Breast epithelium (tissue), 3 donors: ENCODE results near the gene LDLR.

Experiments used
- CTCF ChIP-seq, 3 donors: fragments of 450-650 bp; IDR thresholded peaks; one replicate each; pipeline ENCODE4 v1.5.1; 2016 to 2017; ENCODE audit warnings: antibody characterized with exemption in 3 of 3, mild to moderate bottlenecking in 3 of 3, moderate library complexity in 3 of 3
- POLR2AphosphoS5 ChIP-seq, 3 donors: sonication (generic); formaldehyde crosslinking; IDR thresholded peaks; one replicate each; pipeline ENCODE4 v1.6.1; 2017; ENCODE audit warnings: antibody characterized with exemption in 3 of 3

- TF ChIP-seq CTCF (IDR thresholded peaks at IDR 0.05) = no peak
- TF ChIP-seq POLR2AphosphoS5 (IDR thresholded peaks at IDR 0.05) = no peak
Observed at GRCh38 chr19:11115895-11116446, 26.7 kb downstream of the LDLR start.
